ENCODE results near the gene STEAP3. TPM values are rescaled to one million over a fixed set of nuclear protein-coding genes. Genes with fewer than 3 reads are reported as not detected.

STEAP3 gene
- 0.05 and 0.15 TPM in 2 replicates for total RNA-seq

- intact Hi-C loops (cut with micrococcal nuclease) = no loop called here
Measured at GRCh38 chr2:119223521-119224390, at the start of gene STEAP3. STEAP3 (plus strand) TSS chr2:119223834; CDS start chr2:119231013, 7,179 bp downstream.

- intact Hi-C loops (cut with micrococcal nuclease) = loop anchor here (1.0 to 5.0 kb wide), 2 partner anchors 952 to 1127 kb away; no protein-coding TSS in a partner anchor
Measured at GRCh38 chr2:119174216-119174992, 49.2 kb upstream of the STEAP3 start.

- intact Hi-C loops (cut with micrococcal nuclease) = loop anchor here (1.0 to 5.0 kb wide), 2 partner anchors 953 to 1128 kb away; no protein-coding TSS in a partner anchor
Measured at GRCh38 chr2:119174993-119175347, 48.7 kb upstream of the STEAP3 start.

- intact Hi-C loops (cut with micrococcal nuclease) = no loop called here
Measured at GRCh38 chr2:119175517-119175916, 48.1 kb upstream of the STEAP3 start.

- intact Hi-C loops (cut with micrococcal nuclease) = no loop called here
Measured at GRCh38 chr2:119177171-119177837, 46.3 kb upstream of the STEAP3 start.

GRCh38 chr2:119177838-119178190, 45.8 kb upstream of the STEAP3 start:
- intact Hi-C loops (cut with micrococcal nuclease) = no loop called here

GRCh38 chr2:119178776-119179175, 44.9 kb upstream of the STEAP3 start:
- intact Hi-C loops (cut with micrococcal nuclease) = no loop called here

- intact Hi-C loops (cut with micrococcal nuclease) = no loop called here
Measured at GRCh38 chr2:119179202-119179601, 44.4 kb upstream of the STEAP3 start.

- intact Hi-C loops (cut with micrococcal nuclease) = no loop called here
Measured at GRCh38 chr2:119179991-119180390, 43.6 kb upstream of the STEAP3 start.

- intact Hi-C loops (cut with micrococcal nuclease) = no loop called here
Measured at GRCh38 chr2:119180892-119181291, 42.7 kb upstream of the STEAP3 start.

GRCh38 chr2:119181391-119181790, 42.2 kb upstream of the STEAP3 start:
- intact Hi-C loops (cut with micrococcal nuclease) = no loop called here

- intact Hi-C loops (cut with micrococcal nuclease) = no loop called here
Measured at GRCh38 chr2:119181791-119182445, 41.7 kb upstream of the STEAP3 start.

GRCh38 chr2:119184512-119184911, 39.1 kb upstream of the STEAP3 start:
- intact Hi-C loops (cut with micrococcal nuclease) = no loop called here

GRCh38 chr2:119190321-119191111, 33.1 kb upstream of the STEAP3 start:
- intact Hi-C loops (cut with micrococcal nuclease) = no loop called here

GRCh38 chr2:119192893-119193292, 30.7 kb upstream of the STEAP3 start:
- intact Hi-C loops (cut with micrococcal nuclease) = no loop called here

- intact Hi-C loops (cut with micrococcal nuclease) = no loop called here
Measured at GRCh38 chr2:119195001-119195400, 28.6 kb upstream of the STEAP3 start.

GRCh38 chr2:119195887-119196286, 27.7 kb upstream of the STEAP3 start:
- intact Hi-C loops (cut with micrococcal nuclease) = no loop called here

- intact Hi-C loops (cut with micrococcal nuclease) = no loop called here
Measured at GRCh38 chr2:119196301-119197125, 27.1 kb upstream of the STEAP3 start.

- intact Hi-C loops (cut with micrococcal nuclease) = no loop called here
Measured at GRCh38 chr2:119197126-119197405, 26.6 kb upstream of the STEAP3 start.

Data from T-helper 1 cell treated with Interleukin-12 subunit alpha and Interleukin-12 subunit beta and Interleukin-4 antibody, amounts not matched to agents 30 ng/mL and 1 ng/mL, for 36 hours (primary cell).